ENCODE data around the gene ELAVL4.

DNA sequence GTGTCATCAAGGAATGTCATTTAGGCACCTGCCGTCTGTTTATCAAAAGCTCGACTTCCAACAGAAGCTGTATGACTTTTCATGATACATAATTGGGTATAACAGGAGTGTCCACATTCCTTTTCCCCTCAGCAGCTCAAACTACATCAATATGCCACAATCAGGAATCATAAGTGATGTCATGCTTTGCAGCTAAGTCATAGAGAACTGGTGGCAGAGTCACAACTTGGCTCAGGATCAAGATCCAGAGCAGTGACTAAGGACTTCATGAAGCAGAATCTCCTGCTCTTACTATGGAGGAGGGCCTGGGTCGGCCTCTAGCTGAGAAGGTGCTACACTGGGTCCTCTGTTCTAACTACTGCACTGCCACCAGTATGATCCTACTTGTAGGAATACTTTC, 48.4 kb upstream of the ELAVL4 start:
- TF ChIP-seq POLR2A (IDR thresholded peaks at IDR 0.05), result no peak
- TF ChIP-seq, protein P1, sequence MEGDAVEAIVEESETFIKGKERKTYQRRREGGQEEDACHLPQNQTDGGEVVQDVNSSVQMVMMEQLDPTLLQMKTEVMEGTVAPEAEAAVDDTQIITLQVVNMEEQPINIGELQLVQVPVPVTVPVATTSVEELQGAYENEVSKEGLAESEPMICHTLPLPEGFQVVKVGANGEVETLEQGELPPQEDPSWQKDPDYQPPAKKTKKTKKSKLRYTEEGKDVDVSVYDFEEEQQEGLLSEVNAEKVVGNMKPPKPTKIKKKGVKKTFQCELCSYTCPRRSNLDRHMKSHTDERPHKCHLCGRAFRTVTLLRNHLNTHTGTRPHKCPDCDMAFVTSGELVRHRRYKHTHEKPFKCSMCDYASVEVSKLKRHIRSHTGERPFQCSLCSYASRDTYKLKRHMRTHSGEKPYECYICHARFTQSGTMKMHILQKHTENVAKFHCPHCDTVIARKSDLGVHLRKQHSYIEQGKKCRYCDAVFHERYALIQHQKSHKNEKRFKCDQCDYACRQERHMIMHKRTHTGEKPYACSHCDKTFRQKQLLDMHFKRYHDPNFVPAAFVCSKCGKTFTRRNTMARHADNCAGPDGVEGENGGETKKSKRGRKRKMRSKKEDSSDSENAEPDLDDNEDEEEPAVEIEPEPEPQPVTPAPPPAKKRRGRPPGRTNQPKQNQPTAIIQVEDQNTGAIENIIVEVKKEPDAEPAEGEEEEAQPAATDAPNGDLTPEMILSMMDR (IDR thresholded peaks at IDR 0.05), result no peak

Data from lower leg skin (tissue), 3 donors.